Measurements from ENCODE around the gene GCK. TPM values are rescaled to one million over a fixed set of nuclear protein-coding genes. Genes with fewer than 3 reads are reported as not detected.
"Not testable (repeated sequence)": the region's sequence is repeated elsewhere in the genome, so short reads cannot be mapped to it uniquely, and the experiment has no call there.

The GCK gene
- total and polyA plus RNA-seq, 8 donors = 0.57 to 18.2 (median 1.0) TPM

DNA sequence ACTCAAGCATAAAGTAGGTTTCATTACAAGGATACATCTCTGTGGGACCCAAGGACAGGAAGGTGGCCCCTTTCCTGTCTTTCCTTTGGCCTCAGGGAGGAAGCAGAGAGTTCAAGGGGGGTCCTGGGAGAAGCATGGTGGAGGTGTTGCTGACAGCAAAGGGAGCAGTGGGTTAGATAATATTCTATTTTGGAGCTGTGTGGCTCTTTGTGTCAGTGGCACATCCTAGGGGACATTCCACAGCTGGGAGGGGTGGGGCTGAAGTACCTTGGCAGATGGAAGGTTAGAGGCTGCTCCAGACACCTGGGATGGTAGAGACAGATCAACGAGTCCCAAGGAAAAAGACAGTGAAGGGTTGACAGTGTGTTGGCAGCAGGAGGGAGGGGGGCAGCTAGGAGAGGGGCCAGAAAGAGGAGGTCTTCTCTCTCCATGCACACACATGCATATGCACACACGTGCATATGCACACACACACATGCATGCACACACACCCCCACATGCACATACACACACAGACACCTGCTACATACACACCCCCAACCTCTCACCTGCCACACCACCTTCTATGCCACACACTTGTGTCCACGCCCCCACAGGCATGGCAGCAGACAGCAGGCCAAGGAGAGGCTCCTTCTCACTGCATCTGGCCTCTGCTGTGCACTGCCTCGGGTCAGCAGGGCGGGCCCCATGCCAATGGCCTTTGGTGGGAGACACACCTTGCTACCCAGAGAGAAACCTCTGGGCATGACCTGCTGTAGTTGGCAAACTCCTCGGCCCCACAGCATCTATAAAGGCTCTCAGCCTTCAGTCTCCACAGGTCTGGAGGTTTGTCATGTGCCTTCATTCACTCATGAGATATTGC, 60.3 kb downstream of the GCK start:
- intact Hi-C loops (cut with DNase I) = no loop called here

DNA sequence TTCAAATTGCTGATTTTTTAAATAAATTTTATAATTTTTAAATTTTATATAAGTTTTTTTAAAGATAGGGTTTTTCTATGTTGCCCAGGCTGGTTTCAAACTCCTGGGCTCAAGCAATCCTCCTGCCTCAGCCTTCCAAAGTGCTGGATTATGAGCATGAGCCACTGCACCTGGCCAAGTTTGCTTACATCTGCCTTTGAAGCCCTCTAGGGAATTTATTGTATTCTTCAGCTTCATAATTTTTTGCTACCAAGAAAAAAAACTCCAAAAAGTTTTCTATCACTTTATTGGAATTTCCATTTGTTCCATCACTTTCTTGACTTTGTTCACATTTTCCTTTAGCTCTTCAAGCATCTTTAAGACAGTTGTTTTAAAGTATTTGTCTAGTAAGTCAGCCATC, 62.1 kb downstream of the GCK start:
- H3K36me3 ChIP-seq = no peaks in the 10 kb centered on the region
- no peak overlapping the region for H3K4me3 ChIP-seq
- no peaks in the 10 kb centered on the region for H3K27me3 ChIP-seq
- DNase-seq (no peak), FAIRE-seq (no peak), ATAC-seq (no peak)
- H3K4me1 ChIP-seq = peaks cover 4 to 7% (median 5%) of the 10 kb centered on the region in 3 donors
- intact Hi-C loops (cut with DNase I) = no loop called here
- TF ChIP-seq, protein P1, sequence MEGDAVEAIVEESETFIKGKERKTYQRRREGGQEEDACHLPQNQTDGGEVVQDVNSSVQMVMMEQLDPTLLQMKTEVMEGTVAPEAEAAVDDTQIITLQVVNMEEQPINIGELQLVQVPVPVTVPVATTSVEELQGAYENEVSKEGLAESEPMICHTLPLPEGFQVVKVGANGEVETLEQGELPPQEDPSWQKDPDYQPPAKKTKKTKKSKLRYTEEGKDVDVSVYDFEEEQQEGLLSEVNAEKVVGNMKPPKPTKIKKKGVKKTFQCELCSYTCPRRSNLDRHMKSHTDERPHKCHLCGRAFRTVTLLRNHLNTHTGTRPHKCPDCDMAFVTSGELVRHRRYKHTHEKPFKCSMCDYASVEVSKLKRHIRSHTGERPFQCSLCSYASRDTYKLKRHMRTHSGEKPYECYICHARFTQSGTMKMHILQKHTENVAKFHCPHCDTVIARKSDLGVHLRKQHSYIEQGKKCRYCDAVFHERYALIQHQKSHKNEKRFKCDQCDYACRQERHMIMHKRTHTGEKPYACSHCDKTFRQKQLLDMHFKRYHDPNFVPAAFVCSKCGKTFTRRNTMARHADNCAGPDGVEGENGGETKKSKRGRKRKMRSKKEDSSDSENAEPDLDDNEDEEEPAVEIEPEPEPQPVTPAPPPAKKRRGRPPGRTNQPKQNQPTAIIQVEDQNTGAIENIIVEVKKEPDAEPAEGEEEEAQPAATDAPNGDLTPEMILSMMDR (IDR thresholded peaks at IDR 0.05) = no peak
- no peak overlapping the region for H3K27ac ChIP-seq
- no peaks in the 10 kb centered on the region for H3K9me3 ChIP-seq

More for the DNA sequence above, 60.3 kb downstream of the GCK start:
- ATAC-seq = no peak
- TF ChIP-seq, protein P1 (IDR thresholded peaks at IDR 0.05) = no peak
- Histone ChIP-seq H3K27me3 (no peaks in the 10 kb centered on the region), H3K36me3 (no peaks in the 10 kb centered on the region), H3K27ac (no peak overlapping the region), H3K4me1 (no peaks in the 10 kb centered on the region), H3K4me3 (no peak overlapping the region), H3K9me3 (no peaks in the 10 kb centered on the region)
- 64 to 78% methylated on average over 6 of the region's 6 CpGs for WGBS, 2 donors
- peak in 1 of 6 donors; percentile 41 for DNase-seq
- no peak for FAIRE-seq

DNA sequence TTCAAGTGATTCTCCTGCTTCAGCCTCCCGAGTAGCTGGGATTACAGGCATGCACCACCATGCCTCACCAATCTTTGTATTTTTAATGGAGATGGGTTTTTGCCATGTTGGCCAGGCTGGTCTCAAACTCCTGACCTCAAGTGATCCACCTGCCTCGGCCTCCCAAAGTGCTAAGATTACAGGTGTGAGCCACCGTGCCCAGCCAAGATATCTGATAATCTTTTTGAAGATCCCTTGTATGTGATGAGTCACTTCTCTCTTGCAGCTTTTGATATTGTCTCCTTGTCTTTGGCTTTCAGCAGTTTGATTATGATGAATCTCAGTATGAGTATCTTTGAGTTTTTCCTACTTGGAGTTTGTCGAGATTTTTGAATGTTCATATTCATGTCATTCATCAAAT, 62.7 kb downstream of the GCK start:
- intact Hi-C loops (cut with DNase I); H3K4me1 ChIP-seq; H3K4me3 ChIP-seq; H3K27ac ChIP-seq; H3K36me3 ChIP-seq; DNase-seq; H3K27me3 ChIP-seq; H3K9me3 ChIP-seq; ATAC-seq; FAIRE-seq: not testable (repeated sequence)
- 84 to 91% methylated on average over 4 of the region's 4 CpGs for WGBS, 2 donors

DNA sequence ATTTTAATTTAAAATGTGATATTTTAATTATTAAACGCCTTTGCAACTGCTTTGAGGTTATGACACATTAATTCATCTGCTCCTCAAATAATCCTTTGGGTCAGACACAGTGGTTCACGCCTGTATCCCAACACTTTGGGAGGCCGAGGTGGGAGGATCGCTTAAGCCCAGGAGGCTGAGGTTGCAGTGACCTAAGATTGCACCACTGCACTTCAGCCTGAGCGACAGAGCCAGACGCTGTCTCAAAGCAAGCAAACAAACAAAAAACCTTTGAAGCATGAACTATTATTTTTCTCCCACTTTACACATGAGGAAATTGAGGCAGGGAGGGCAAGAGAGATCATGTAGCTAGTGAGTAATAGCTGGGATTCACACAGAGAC, 64.4 kb downstream of the GCK start:
- TF ChIP-seq, protein P1 (IDR thresholded peaks at IDR 0.05) = no peak
- 91 to 95% methylated on average over 6 of the region's 6 CpGs for WGBS, 2 donors
- intact Hi-C loops (cut with DNase I) = no loop called here

DNA sequence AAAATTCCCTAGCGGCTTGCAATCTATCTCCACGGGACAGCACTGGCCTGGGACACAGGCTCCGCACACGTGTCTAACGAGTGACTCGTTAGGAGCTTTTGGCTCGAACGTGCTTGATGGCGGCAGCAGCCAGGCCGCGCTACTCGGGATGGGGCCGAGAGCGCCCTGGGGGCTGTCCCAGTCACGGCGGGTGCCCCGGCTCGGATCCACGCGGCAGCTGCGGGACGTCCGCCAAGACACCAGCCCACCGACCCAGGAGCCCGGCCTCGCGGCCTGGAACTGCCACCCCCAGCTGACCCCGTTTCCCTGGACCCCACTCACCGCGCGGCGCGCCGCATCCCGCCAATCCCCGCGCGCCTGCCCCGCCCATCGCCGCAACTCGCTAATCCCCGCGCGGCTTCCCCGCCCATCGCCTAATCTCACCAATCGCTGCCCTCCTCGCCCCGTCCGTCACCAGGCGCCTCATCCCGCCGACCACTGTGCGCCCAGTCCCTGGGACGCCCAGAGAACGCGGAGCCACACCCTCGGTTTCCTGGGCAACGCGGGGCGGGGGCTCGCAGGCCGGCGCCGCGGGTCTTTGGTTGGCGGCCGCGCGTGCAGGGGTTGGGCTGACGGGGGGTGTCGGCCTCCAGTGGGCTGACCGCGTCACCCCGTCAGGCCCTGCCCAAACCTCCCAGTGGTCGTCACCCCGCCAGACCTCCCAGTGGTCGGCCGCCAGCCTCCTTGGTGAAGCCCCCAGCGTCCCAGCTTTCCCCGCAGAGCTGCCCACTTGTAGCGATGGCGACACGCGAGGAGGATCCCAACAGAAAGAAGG, 65.8 kb downstream of the GCK start, which contains the start of gene POLD2:
POLD2 (minus strand) TSS at position 359 of the 814 bp plus-strand sequence. CDS start 1,495 bp downstream, outside the sequence.
- Histone ChIP-seq H3K36me3 (peaks cover 0 to 3% (median 0%) of the 10 kb centered on the region in 3 donors), H3K4me1 (peaks cover 5 to 8% (median 7%) of the 10 kb centered on the region in 3 donors), H3K9me3 (no peaks in the 10 kb centered on the region), H3K4me3 (peak within 1 kb of the TSS; percentile 58 to 80 (median 72)), H3K27me3 (no peaks in the 10 kb centered on the region), H3K27ac (peak within 1 kb of the TSS; percentile 42 to 79 (median 72))
- DNase-seq = peak; percentile 97 to 98 (median 98)
- whole genome bisulfite sequencing, 2 donors = 0 to 1% methylated on average over 74 to 86 of the region's 86 CpGs
- intact Hi-C loops (cut with DNase I) = no loop called here
- TF ChIP-seq, protein P1 (IDR thresholded peaks at IDR 0.05) = no peak
- peak; percentile 29 for FAIRE-seq
- ATAC-seq = peak; percentile 98 to 99 (median 99)

More for the DNA sequence above, 64.4 kb downstream of the GCK start:
- Histone ChIP-seq H3K9me3 (no peaks in the 10 kb centered on the region), H3K4me1 (peaks cover 5 to 8% (median 7%) of the 10 kb centered on the region in 3 donors), H3K27ac (no peak overlapping the region), H3K36me3 (peaks cover 0 to 3% (median 0%) of the 10 kb centered on the region in 3 donors), H3K4me3 (no peak overlapping the region), H3K27me3 (no peaks in the 10 kb centered on the region)
- FAIRE-seq (no peak), ATAC-seq (no peak), DNase-seq (peak in 3 of 6 donors; percentile 3 to 8 (median 8))
